ENCODE measurements around the gene DUSP6. TPM values are rescaled to one million over a fixed set of nuclear protein-coding genes. Genes with fewer than 3 reads are reported as not detected.

Gene DUSP6
- total RNA-seq, 1 experiment from 2014 or later: 20.3 TPM

- POLR2A ChIA-PET: no interaction called here
- in situ Hi-C loops (cut with HindIII; ENCODE audit: low pct_unique_long_range_greater_than_20kb, low sequenced_read_pairs): no loop called here
- H3K36me3 ChIP-seq (ENCODE audit: control insufficient read depth, insufficient read depth, low read length): no peaks in the 10 kb centered on the region
- intact Hi-C loops (cut with micrococcal nuclease; ENCODE audit: unreplicated experiment): no loop called here
- DNase-seq (ENCODE audit: low read depth, low spot score): no peak
- no peaks in the 10 kb centered on the region for H3K4me1 ChIP-seq (ENCODE audit: control insufficient read depth, insufficient read depth, low read length)
- CTCF ChIA-PET: no interaction called here
- no peak for TF ChIP-seq CTCF (IDR thresholded peaks at IDR 0.05)
- no peak for TF ChIP-seq SIN3A (IDR thresholded peaks at IDR 0.05; ENCODE audit: borderline replicate concordance, insufficient read depth, low read depth, low read length)
- TF ChIP-seq TCF7L2 (IDR thresholded peaks at IDR 0.05; ENCODE audit: low read depth, low read length): no peak
- TF ChIP-seq POLR2AphosphoS5 (IDR thresholded peaks at IDR 0.05; ENCODE audit: low read depth, low read length): no peak
- no peak for TF ChIP-seq REST (IDR thresholded peaks at IDR 0.05; ENCODE audit: insufficient read depth in 1 of 2, low read depth in 2 of 2, low read length in 1 of 2)
- no TSS peak for BruUV-seq (replicated peaks)
- H3K4me3 ChIP-seq (ENCODE audit: low read depth in 2 of 2, low read length in 2 of 2): no peak overlapping the region
- no peak overlapping the region for H3K27ac ChIP-seq (ENCODE audit: low read length)
- no peaks in the 10 kb centered on the region for H3K9me3 ChIP-seq (ENCODE audit: control insufficient read depth, insufficient read depth, low read depth, low read length)
- H3K27me3 ChIP-seq (ENCODE audit: control insufficient read depth, insufficient read depth, low read length): no peaks in the 10 kb centered on the region
- no peak for ATAC-seq
Measured at GRCh38 chr12:89364058-89364457, 11.8 kb upstream of the DUSP6 start.

GRCh38 chr12:89363582-89363981 is 11.3 kb upstream of the DUSP6 start:
- DNase-seq (ENCODE audit: low read depth, low spot score) (no peak), ATAC-seq (no peak)
- H3K27ac ChIP-seq (ENCODE audit: low read length): no peak overlapping the region
- H3K4me3 ChIP-seq (ENCODE audit: low read depth in 2 of 2, low read length in 2 of 2): no peak overlapping the region
- intact Hi-C loops (cut with micrococcal nuclease; ENCODE audit: unreplicated experiment): no loop called here
- H3K27me3 ChIP-seq (ENCODE audit: control insufficient read depth, insufficient read depth, low read length): no peaks in the 10 kb centered on the region
- no peaks in the 10 kb centered on the region for H3K36me3 ChIP-seq (ENCODE audit: control insufficient read depth, insufficient read depth, low read length)
- no peaks in the 10 kb centered on the region for H3K9me3 ChIP-seq (ENCODE audit: control insufficient read depth, insufficient read depth, low read depth, low read length)
- POLR2A ChIA-PET: no interaction called here
- H3K4me1 ChIP-seq (ENCODE audit: control insufficient read depth, insufficient read depth, low read length): no peaks in the 10 kb centered on the region
- BruUV-seq (replicated peaks): no TSS peak
- no peak for TF ChIP-seq REST (IDR thresholded peaks at IDR 0.05; ENCODE audit: insufficient read depth in 1 of 2, low read depth in 2 of 2, low read length in 1 of 2)
- no peak for TF ChIP-seq SIN3A (IDR thresholded peaks at IDR 0.05; ENCODE audit: borderline replicate concordance, insufficient read depth, low read depth, low read length)
- CTCF ChIA-PET: interaction anchor here (0.8 kb wide), 1 partner anchor 11 kb away, joined by 8 read pairs; the partner anchor contains the start of gene DUSP6
- in situ Hi-C loops (cut with HindIII; ENCODE audit: low pct_unique_long_range_greater_than_20kb, low sequenced_read_pairs): no loop called here

Data from Panc1 (cell line).